ENCODE results near the gene CFAP206. TPM values are rescaled to one million over a fixed set of nuclear protein-coding genes. Genes with fewer than 3 reads are reported as not detected.
A peak's percentile ranks its signal among the peaks of the same experiment; 100 is the strongest.

Gene CFAP206
- total RNA-seq, 2 donors from 2014 or later, result not detected

DNA sequence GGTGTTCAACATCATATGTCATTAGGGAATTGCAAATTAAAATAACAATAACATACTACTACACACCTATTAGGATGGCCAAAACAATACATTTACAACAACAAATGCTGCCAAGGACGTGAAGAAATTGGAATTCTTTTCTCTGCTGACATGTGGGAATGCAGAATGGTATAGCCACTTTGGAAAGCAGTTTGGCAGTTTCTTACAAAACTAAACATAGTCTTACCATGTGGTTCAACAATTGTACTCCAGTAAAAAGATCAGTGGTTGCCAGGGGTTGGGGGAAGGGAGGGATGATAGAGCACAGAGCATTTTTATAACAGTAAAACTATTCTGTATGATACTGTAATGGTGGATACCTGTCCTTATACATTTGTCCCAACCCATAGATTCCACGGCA lies 12.3 kb upstream of the CFAP206 start:
- no peak for ATAC-seq (replicated peaks)
- no peaks in the 10 kb centered on the region for H3K27me3 Mint-ChIP-seq
- H3K27ac Mint-ChIP-seq, result no peak overlapping the region
- H3K4me3 Mint-ChIP-seq, result no peak overlapping the region
- no peaks in the 10 kb centered on the region for H3K36me3 Mint-ChIP-seq (ENCODE audit: low read depth)
- H3K9me3 Mint-ChIP-seq, result no peaks in the 10 kb centered on the region
- no peaks in the 10 kb centered on the region for H3K4me1 Mint-ChIP-seq

DNA sequence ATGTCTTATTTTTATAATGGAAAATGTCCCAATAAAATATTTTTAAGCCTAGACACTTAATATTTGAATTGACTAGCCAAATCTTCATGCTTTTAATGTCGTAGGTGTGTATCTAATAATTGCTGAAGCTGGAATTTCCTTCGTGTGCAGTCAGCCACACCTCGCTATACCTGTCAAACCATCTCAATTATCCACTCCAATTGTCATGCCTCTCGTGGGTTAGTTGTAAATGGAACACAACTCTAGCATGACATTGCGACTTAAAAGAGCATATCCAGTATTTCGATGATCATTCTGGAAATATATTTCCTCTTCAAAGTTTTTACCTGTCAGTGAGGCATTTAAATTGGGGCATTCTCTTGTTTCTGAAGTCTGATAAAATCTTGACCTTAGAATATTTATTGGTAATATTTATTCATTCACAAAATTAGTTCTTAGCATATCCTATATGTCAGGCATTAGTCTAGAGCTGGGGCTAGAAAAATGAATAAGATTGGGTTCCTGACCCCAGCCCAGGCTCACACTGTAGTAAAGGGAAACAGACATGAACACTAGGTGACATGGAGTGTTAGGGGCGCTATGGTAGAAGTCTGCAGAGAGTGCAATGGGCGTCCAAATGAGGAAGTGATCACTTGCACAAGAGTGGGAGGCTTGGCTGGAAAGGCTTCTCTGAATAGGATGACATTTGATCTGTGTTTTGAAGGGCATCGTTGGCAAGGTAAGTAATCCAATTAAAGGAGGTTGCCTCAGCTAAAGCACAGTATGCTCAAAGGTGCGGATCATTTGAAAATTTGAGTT lies 11.0 kb upstream of the CFAP206 start:
- Mint-ChIP-seq H3K27ac (no peak overlapping the region), H3K27me3 (no peaks in the 10 kb centered on the region), H3K4me1 (no peaks in the 10 kb centered on the region), H3K9me3 (no peaks in the 10 kb centered on the region), H3K36me3 (ENCODE audit: low read depth) (no peaks in the 10 kb centered on the region), H3K4me3 (no peak overlapping the region)
- no peak for ATAC-seq (replicated peaks)

DNA sequence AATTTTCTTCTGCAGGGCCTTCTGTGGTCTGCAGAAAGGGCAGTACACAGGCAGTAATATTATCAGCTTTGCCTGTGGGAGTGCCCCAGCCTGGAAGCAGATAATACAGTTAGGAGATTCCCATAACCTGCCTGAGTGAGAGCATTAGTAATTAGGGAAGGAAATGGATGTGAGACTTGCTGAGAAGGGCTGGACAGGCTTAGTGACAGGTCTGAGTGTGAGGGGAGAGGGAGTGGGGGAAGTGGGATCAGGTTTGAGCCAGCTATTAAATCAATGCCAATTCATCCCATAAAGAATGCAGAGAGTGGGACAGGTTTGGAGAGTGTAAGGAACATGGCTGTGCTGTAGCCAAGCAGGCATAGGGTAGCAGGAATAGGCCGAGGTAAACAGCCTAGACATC lies 10.1 kb upstream of the CFAP206 start:
- Mint-ChIP-seq H3K27me3 (no peaks in the 10 kb centered on the region), H3K4me1 (no peaks in the 10 kb centered on the region), H3K27ac (no peak overlapping the region), H3K4me3 (no peak overlapping the region), H3K9me3 (no peaks in the 10 kb centered on the region), H3K36me3 (ENCODE audit: low read depth) (no peaks in the 10 kb centered on the region)
- no peak for ATAC-seq (replicated peaks)

DNA sequence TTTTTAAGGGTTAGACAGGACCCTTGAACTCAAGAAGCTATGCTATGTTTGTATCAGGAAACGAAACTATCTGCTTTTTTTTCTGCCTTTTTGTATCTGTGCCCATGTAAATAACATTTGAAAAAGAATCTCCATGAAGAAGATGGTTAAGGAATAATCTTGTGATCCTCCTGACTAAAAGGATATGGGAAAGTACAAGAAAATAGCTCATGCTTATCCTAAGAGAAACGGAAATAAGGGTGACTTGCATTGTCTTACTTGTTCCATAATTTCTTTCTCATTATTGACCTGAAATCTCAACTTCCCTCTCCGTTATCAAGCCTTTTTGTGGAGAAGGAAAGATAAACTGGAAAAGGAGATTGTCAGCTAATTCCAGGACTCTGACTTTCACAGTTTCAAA lies 5.9 kb upstream of the CFAP206 start:
- no peak overlapping the region for H3K27ac Mint-ChIP-seq
- H3K4me1 Mint-ChIP-seq, result no peaks in the 10 kb centered on the region
- no peaks in the 10 kb centered on the region for H3K36me3 Mint-ChIP-seq (ENCODE audit: low read depth)
- no peak for ATAC-seq (replicated peaks)
- peaks cover 4% of the 10 kb centered on the region for H3K27me3 Mint-ChIP-seq
- H3K4me3 Mint-ChIP-seq, result no peak overlapping the region
- H3K9me3 Mint-ChIP-seq, result no peaks in the 10 kb centered on the region

DNA sequence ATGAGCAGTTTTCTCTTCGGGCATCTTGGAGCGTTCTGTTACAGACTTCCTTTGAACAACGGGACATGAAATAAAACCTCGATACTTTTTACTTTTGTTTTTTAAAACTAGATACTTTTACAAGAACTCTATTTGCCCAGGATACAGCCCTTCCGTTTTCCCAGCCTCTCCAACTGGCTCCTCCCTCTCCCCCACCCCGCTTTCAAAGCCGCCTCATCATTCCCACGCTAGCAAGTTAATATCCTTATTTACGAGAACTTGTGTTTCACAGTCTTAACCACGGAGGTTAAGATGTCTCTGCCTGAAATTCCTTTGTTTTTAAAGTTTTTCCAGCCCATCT lies 241 bp upstream of the CFAP206 start:
- no peaks in the 10 kb centered on the region for H3K36me3 Mint-ChIP-seq (ENCODE audit: low read depth)
- H3K4me1 Mint-ChIP-seq, result no peaks in the 10 kb centered on the region
- H3K9me3 Mint-ChIP-seq, result no peaks in the 10 kb centered on the region
- peak overlapping the region; percentile 67 for H3K27ac Mint-ChIP-seq
- peaks cover 12% of the 10 kb centered on the region for H3K27me3 Mint-ChIP-seq
- ATAC-seq (replicated peaks), result peak; percentile 30
- H3K4me3 Mint-ChIP-seq, result peak overlapping the region; percentile 79

DNA sequence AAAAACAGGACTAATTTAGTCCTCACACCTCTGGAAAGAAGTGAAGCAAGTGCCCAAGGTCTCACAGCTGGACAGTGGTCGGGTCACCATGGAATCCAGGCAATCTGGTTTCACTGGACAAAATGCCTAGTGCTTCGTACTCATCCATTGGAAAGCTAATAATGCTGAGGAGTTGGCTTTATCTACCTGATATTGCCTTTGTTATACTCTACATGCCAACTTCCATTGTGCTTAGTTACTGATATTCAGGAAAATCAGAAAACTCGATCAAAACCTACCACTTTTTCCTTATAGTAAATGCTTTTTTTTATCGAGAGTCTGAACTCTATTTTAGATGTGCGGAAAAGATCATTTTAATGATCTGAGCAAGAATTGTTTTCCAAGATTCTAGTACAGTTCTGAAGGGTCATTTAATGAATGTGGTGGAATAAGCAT lies 966 bp downstream of the CFAP206 start:
- H3K4me3 Mint-ChIP-seq, result peak overlapping the region; percentile 79
- no peak for ATAC-seq (replicated peaks)
- H3K27ac Mint-ChIP-seq, result peak overlapping the region; percentile 75
- H3K4me1 Mint-ChIP-seq, result no peaks in the 10 kb centered on the region
- H3K36me3 Mint-ChIP-seq (ENCODE audit: low read depth), result no peaks in the 10 kb centered on the region
- H3K9me3 Mint-ChIP-seq, result no peaks in the 10 kb centered on the region
- peaks cover 11% of the 10 kb centered on the region for H3K27me3 Mint-ChIP-seq

DNA sequence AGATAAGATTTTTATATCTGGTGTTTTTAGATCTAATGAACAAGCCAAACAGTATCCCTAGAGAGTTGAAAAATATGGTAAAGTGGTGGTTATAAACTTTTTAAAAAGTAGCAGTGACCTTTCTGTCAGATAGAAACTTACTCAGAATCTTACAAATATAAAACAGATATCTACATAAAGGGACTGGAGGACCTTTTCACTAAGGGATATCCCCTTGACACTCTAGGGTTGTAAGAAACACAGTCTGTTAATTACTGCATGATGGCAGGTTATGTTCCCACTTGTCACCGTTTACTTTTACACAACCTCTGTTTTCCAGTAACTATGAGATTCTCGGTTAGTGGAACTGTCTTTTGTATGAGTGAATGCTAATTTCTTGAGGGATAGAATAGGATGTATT lies 11.5 kb downstream of the CFAP206 start:
- Mint-ChIP-seq H3K36me3 (ENCODE audit: low read depth) (no peaks in the 10 kb centered on the region), H3K4me1 (no peaks in the 10 kb centered on the region), H3K4me3 (no peak overlapping the region), H3K27me3 (peaks cover 4% of the 10 kb centered on the region), H3K9me3 (no peaks in the 10 kb centered on the region), H3K27ac (no peak overlapping the region)
- no peak for ATAC-seq (replicated peaks)

DNA sequence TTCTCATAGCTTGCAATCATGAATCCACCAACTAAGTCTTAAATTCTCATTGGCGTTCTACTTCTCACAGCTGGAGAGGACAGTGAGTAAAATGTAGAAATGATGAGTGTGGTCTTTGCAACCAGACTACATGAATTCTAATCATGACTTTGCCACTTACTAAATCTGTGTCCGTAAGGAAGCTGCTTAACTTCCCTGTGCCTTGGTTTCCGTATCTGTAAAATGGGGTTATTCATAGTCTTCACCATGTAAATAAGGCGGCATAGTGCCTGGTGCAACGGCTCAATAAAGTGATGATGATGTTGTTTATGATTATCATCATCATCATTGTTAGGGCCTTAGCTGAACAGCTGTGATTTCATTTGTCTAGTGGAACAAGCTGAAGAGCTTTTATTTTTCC lies 12.6 kb downstream of the CFAP206 start:
- H3K36me3 Mint-ChIP-seq (ENCODE audit: low read depth), result no peaks in the 10 kb centered on the region

DNA sequence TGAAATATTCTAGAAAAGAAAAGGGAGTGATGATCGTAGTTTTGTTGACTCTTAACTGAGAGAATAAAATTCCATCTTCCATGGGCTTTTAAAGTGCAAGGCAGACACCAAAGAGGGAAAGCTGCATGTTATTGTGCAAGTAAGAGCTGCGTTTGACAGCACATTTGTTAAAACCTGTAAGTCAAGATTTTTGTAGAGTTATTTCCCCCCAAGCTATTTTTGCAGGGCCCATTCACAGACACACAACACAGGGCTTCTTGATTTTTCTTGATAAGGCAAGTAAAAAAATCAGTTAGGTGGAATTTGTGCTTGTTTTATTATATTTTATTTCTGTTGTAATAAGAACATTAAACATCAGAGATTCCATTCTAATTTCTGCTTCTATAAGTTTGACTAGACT lies 13.8 kb downstream of the CFAP206 start:
- H3K27ac Mint-ChIP-seq, result no peak overlapping the region
- no peak overlapping the region for H3K4me3 Mint-ChIP-seq
- H3K9me3 Mint-ChIP-seq, result no peaks in the 10 kb centered on the region
- ATAC-seq (replicated peaks), result no peak
- H3K4me1 Mint-ChIP-seq, result no peaks in the 10 kb centered on the region
- H3K36me3 Mint-ChIP-seq (ENCODE audit: low read depth), result no peaks in the 10 kb centered on the region
- H3K27me3 Mint-ChIP-seq, result peaks cover 4% of the 10 kb centered on the region

More for the DNA sequence above, 12.6 kb downstream of the CFAP206 start:
- no peak for ATAC-seq (replicated peaks)
- peaks cover 4% of the 10 kb centered on the region for H3K27me3 Mint-ChIP-seq
- H3K4me1 Mint-ChIP-seq, result no peaks in the 10 kb centered on the region
- H3K27ac Mint-ChIP-seq, result no peak overlapping the region
- no peaks in the 10 kb centered on the region for H3K9me3 Mint-ChIP-seq
- H3K4me3 Mint-ChIP-seq, result no peak overlapping the region

DNA sequence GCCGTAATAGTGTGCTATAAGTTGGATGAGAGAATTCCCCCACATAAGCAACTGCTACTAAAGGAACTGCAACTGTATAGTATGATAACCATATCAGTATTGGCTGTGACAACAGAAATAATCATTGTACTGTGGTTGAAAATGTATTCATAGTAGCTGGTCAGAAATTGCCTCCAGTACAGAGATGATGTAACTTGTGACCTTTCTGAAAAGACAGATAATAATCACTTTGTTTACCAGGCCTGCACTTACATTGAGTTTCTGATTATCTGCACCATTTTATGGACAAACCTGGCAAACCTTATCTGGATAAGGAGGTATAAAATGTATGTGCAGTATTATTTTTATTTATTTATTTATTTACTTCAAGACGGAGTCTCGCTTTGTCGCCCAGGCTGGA lies 19.0 kb downstream of the CFAP206 start:
- no peak for ATAC-seq (replicated peaks)
- Mint-ChIP-seq H3K27ac (no peak overlapping the region), H3K27me3 (peaks cover 9% of the 10 kb centered on the region), H3K9me3 (no peaks in the 10 kb centered on the region), H3K4me1 (no peaks in the 10 kb centered on the region), H3K36me3 (ENCODE audit: low read depth) (no peaks in the 10 kb centered on the region), H3K4me3 (no peak overlapping the region)

DNA sequence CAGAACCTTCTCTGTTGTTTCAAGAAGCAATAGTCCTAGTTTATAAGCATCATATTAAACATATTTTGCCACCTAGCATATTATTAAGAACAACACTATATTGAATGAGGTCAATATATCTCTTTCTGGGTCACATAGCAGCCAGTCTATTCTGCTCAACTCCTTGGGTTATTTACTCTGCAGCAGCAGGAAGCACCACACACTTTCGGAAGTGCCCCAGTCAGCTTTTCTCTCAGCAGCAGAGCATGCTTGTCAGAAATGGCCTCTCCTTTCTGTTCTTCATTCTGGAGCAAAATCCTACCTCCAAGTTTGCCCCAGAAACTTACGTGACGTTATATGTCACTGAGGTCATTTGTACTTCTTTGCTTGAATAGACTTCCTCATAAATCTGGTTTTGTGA lies 22.7 kb downstream of the CFAP206 start:
- peaks cover 13% of the 10 kb centered on the region for H3K27me3 Mint-ChIP-seq

DNA sequence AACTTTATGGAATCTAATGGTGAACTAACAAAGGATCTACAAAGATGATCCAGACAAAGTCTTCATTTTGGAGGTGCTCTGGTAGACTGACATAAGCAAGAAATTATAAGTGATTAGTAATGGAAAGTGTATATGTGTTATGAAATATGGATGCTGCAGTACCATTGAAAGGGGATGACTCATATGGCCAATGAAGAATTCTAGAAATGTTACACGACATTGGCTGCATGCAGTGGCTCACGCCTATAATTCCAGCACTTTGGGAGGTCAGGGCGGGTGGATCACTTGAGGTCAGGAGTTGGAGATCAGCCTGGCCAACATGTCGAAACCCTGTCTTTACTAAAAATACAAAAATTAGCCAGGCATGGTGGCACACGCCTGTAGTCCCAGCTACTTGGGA lies 23.5 kb downstream of the CFAP206 start:
- no peak overlapping the region for H3K4me3 Mint-ChIP-seq
- no peaks in the 10 kb centered on the region for H3K36me3 Mint-ChIP-seq (ENCODE audit: low read depth)
- no peaks in the 10 kb centered on the region for H3K4me1 Mint-ChIP-seq
- peaks cover 13% of the 10 kb centered on the region for H3K27me3 Mint-ChIP-seq
- no peak for ATAC-seq (replicated peaks)
- H3K27ac Mint-ChIP-seq, result no peak overlapping the region
- no peaks in the 10 kb centered on the region for H3K9me3 Mint-ChIP-seq

More for the DNA sequence above, 22.7 kb downstream of the CFAP206 start:
- no peaks in the 10 kb centered on the region for H3K4me1 Mint-ChIP-seq
- no peaks in the 10 kb centered on the region for H3K9me3 Mint-ChIP-seq
- no peak overlapping the region for H3K27ac Mint-ChIP-seq
- H3K4me3 Mint-ChIP-seq, result no peak overlapping the region
- no peaks in the 10 kb centered on the region for H3K36me3 Mint-ChIP-seq (ENCODE audit: low read depth)
- ATAC-seq (replicated peaks), result no peak

DNA sequence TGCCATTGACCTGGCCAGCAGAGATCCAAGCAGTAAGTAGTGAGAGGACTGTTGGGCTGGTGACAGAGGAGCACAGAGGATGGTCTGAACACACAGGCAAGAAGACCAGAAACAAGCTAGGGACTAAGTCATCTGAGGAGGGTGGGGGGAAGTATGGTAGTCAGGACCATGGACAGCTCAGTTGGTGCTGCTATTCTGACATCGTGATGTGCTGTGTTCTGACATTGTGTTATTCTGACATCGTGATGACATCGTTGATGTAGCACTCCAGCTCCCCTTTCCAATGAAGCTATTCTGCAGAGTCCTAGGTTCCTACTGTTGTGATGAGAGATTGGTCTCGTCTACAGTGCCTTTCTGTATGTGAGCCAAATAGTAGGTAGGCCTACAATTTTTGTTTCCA lies 28.7 kb downstream of the CFAP206 start:
- Mint-ChIP-seq H3K9me3 (no peaks in the 10 kb centered on the region), H3K36me3 (ENCODE audit: low read depth) (no peaks in the 10 kb centered on the region)
- ATAC-seq (replicated peaks), result peak; percentile 28

DNA sequence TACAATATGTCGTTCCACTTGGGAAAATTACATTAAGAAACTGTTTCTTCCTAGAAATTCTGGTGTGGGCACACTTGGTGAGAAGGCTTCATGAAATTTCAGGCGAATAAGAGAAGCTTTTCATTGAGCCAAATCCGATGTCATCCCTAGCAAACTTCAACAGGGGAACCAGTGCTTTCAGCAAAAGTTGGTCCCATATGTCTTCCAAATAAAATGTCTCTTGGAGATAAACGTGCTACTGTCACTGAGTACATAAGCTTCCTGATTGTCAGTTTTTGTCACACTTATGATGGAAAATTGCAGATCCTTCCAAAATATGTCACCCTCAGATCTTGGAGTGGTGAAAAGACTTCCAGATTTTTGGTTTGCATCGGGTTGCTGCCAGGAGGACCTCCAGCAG lies 33.9 kb downstream of the CFAP206 start:
- no peak for ATAC-seq (replicated peaks)
- Mint-ChIP-seq H3K36me3 (ENCODE audit: low read depth) (no peaks in the 10 kb centered on the region), H3K4me3 (no peak overlapping the region), H3K27me3 (peaks cover 20% of the 10 kb centered on the region), H3K9me3 (no peaks in the 10 kb centered on the region), H3K4me1 (no peaks in the 10 kb centered on the region), H3K27ac (no peak overlapping the region)

More for the DNA sequence above, 28.7 kb downstream of the CFAP206 start:
- Mint-ChIP-seq H3K27ac (no peak overlapping the region), H3K4me3 (no peak overlapping the region), H3K4me1 (no peaks in the 10 kb centered on the region), H3K27me3 (peaks cover 5% of the 10 kb centered on the region)

DNA sequence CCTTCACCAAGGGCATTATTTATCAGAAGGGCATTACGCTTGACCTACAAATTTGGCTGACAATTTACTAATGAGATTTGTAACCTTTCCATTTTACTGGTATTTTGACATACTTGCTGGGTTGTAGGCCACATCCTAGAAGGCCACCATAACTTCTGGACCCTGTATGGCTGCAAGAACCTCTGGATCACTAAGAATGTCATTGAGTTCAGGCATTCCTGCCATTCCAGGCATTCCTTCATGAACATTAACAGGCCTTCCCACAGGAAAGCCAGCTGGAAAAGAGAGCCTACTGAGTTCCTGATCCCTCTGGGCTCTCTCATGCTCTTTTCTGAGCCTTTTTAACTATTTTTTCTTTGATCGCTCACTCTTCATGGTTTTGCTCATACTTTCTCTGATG lies 36.6 kb downstream of the CFAP206 start:
- Mint-ChIP-seq H3K27me3 (peaks cover 28% of the 10 kb centered on the region), H3K4me3 (no peak overlapping the region), H3K9me3 (no peaks in the 10 kb centered on the region), H3K4me1 (no peaks in the 10 kb centered on the region), H3K27ac (no peak overlapping the region), H3K36me3 (ENCODE audit: low read depth) (no peaks in the 10 kb centered on the region)
- ATAC-seq (replicated peaks), result no peak

DNA sequence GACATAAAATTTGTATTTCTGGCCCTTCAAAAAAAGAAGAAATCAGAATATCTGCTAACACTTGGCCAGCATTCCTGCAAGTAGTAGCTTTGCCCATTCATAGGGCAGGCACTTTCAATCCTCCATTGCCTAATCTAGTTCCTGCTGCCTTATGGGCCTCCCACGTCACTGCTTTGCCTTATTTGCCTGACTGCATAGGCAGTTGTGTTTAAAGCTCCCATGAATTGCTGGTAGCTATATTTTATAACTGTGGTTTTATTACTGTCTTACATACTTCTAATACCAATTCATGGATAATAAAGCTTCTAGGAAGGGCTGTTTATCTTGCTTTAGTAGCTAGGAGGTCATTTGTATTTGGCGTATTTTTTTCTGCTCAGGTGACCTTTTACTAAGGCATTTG lies 57.3 kb downstream of the CFAP206 start:
- no peak for ATAC-seq (replicated peaks)
- Mint-ChIP-seq H3K27ac (no peak overlapping the region), H3K9me3 (peaks cover 5% of the 10 kb centered on the region), H3K4me3 (no peak overlapping the region), H3K27me3 (peaks cover 36% of the 10 kb centered on the region), H3K36me3 (ENCODE audit: low read depth) (no peaks in the 10 kb centered on the region), H3K4me1 (no peaks in the 10 kb centered on the region)
